HFFc6 (cell line): ENCODE data around the gene SEL1L. TPM values are rescaled to one million over a fixed set of nuclear protein-coding genes. Genes with fewer than 3 reads are reported as not detected.

Source experiments
- DNase-seq: peaks from one replicate; pipeline ENCODE4 v3.0.0-alpha.2; 2018
- H3K27ac Mint-ChIP-seq: 2 replicates; pipeline ENCODE4 v1.8.0; 2020; ENCODE audit warnings: mild to moderate bottlenecking, mixed read lengths
- H3K27me3 Mint-ChIP-seq: 2 replicates; pipeline ENCODE4 v1.8.0; 2021; ENCODE audit warnings: mild to moderate bottlenecking, moderate library complexity, mixed read lengths; ENCODE audit not compliant: insufficient read depth
- H3K36me3 Mint-ChIP-seq: 2 replicates; pipeline ENCODE4 v1.8.0; 2021; ENCODE audit warnings: low read depth, mixed read lengths
- H3K4me1 Mint-ChIP-seq: 2 replicates; pipeline ENCODE4 v1.8.0; 2020; ENCODE audit warnings: low read depth, mixed read lengths
- H3K4me3 Mint-ChIP-seq: 2 replicates; pipeline ENCODE4 v1.8.0; 2020; ENCODE audit warnings: mild to moderate bottlenecking, moderate library complexity, mixed read lengths
- H3K9me3 Mint-ChIP-seq: 2 replicates; pipeline ENCODE4 v1.8.0; 2020; ENCODE audit warnings: mild to moderate bottlenecking, mixed read lengths
- total RNA-seq, 6 experiments: library from RNA; stranded (reverse); fragmentation: NEBNext Ultra II Directional; extraction: Animal tissue kit (Norgen Biotek cat#: 25700); gene quantifications; 2 replicates in 1 of 6; 3 replicates in 5 of 6; pipeline ENCODE4 v1.2.3, GENCODE V29; 2021
- TF ChIP-seq, protein P1 (sequence below): fragments of 200-600 bp; sonication (generic); IDR thresholded peaks from 2 replicates; pipeline ENCODE4 v1.5.0; 2021; ENCODE audit warnings: antibody characterized with exemption, mild to moderate bottlenecking

Gene SEL1L
- total RNA-seq, 6 experiments from 2014 or later, result 84.1 to 101 (median 98.4) TPM

DNA sequence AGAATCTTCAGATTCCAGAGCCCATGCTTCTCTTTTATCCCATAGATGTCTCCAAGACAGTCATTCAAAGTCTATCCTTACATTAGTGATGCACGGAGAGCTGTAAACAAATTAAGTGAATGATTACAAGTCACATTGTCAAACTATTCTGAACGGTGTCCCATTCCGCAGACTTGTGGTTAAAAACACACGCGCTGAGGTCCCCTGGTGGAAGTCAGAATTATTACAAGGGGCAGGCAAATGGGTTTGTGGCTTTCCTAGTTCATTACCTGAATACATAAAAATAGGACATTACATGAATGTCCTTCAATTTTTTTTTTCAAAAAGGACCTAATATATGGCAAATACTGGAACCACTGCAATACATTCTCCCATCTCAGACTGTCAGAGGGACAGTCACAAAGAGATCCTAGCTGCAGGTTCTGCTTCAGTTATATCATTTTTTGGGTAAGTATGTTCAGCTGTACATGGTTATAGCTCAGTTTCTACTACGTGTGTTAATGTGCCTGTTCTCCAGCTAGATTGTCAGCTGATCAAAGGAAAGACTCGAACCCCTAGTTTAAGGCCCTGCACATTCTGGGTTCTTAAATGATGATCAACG lies 80.4 kb downstream of the SEL1L start:
- Mint-ChIP-seq H3K9me3 (no peaks in the 10 kb centered on the region), H3K4me1 (no peaks in the 10 kb centered on the region), H3K36me3 (no peaks in the 10 kb centered on the region), H3K27ac (no peak overlapping the region), H3K4me3 (peak overlapping the region; percentile 21; the same call in 1 of the 2 replicates), H3K27me3 (peaks cover 18% of the 10 kb centered on the region; the same call in 1 of the 2 replicates)
- TF ChIP-seq, protein P1, sequence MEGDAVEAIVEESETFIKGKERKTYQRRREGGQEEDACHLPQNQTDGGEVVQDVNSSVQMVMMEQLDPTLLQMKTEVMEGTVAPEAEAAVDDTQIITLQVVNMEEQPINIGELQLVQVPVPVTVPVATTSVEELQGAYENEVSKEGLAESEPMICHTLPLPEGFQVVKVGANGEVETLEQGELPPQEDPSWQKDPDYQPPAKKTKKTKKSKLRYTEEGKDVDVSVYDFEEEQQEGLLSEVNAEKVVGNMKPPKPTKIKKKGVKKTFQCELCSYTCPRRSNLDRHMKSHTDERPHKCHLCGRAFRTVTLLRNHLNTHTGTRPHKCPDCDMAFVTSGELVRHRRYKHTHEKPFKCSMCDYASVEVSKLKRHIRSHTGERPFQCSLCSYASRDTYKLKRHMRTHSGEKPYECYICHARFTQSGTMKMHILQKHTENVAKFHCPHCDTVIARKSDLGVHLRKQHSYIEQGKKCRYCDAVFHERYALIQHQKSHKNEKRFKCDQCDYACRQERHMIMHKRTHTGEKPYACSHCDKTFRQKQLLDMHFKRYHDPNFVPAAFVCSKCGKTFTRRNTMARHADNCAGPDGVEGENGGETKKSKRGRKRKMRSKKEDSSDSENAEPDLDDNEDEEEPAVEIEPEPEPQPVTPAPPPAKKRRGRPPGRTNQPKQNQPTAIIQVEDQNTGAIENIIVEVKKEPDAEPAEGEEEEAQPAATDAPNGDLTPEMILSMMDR, result peak; percentile 90
- no peak for DNase-seq

DNA sequence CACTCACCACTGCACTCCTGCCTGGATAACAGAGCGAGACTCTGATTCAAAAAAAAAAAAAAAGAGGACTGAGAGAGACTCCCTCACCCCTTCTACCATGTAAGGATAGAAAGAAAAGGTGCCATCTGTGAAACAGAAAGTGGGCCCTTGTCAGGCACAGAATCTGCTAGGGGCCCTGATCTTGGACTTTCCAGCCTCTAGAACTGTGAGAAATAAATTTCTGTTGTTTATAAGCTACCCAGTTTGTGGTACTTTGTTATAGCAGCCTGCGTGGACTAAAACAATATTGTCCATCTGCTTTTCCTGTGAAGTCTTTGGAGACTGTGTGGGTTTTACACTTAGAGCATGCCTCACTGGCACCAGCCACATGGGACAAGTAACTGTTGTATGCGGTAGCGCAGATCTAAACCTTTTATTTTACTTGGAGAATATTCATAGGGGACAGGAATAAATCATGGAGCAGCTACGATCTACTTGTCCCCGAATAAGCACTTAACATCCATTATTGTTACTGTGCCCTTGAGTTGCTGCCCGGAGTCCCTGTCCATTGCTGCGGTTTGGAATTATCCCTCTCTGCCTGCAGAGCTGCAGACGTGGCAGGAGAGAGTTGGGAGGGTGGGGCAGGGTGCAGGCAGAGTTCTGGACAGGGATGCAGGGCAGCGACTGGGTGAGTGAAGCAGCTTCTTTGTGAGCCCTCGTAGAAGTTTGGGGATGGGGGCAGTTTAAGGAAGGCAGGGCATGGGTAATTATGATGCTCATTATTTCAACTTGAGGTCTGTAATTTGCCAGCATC lies 81.1 kb downstream of the SEL1L start:
- H3K27me3 Mint-ChIP-seq, result peaks cover 18% of the 10 kb centered on the region; the same call in 1 of the 2 replicates
- H3K36me3 Mint-ChIP-seq, result no peaks in the 10 kb centered on the region
- no peak overlapping the region for H3K27ac Mint-ChIP-seq
- peak overlapping the region; percentile 21; the same call in 1 of the 2 replicates for H3K4me3 Mint-ChIP-seq
- TF ChIP-seq, protein P1, result no peak
- H3K4me1 Mint-ChIP-seq, result no peaks in the 10 kb centered on the region
- no peaks in the 10 kb centered on the region for H3K9me3 Mint-ChIP-seq
- DNase-seq, result no peak

DNA sequence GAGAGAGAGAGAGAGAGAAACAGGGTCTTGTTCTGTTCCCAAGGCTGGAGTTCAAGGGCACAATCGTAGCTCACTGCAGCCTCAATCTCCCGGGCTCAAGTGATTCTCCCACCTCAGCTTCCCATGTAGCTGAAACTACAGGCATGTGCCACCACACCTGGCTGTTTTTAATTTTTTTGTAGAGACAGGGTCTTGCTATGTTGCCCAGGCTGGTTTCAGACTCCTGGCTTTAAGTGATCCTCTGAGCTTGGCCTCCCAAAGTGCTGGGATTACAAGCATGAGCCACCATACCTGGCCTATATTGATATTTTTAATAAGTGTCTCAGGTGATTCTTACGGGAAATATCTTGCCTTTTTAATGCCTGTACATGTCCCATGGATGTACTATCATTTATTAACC lies 82.7 kb downstream of the SEL1L start:
- H3K27me3 Mint-ChIP-seq, result peaks cover 20% of the 10 kb centered on the region
- TF ChIP-seq, protein P1, result no peak
- H3K9me3 Mint-ChIP-seq, result no peaks in the 10 kb centered on the region
- H3K36me3 Mint-ChIP-seq, result no peaks in the 10 kb centered on the region
- no peak overlapping the region for H3K27ac Mint-ChIP-seq
- no peak overlapping the region for H3K4me3 Mint-ChIP-seq
- no peaks in the 10 kb centered on the region for H3K4me1 Mint-ChIP-seq
- no peak for DNase-seq

DNA sequence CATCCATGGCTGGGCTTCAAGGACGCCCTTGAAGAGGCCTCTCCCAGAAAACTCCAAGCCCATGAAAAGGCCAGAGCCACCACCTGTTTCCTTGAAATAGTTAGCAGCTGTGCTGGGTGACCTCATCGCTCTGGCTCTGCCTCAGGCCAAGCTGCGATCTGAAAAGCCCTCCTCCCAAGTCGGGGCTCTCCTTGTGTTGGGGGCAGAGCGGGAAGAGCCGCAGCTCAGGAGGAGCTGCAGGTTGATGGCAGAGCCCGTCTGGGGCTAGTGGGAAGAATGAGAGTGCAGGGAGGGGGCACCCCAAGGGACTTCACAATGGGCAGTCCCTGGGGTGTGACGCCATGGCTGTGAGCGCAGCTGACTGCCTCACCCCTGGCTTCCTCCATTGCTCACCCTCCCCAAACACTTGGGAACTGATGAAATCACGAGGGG lies 83.5 kb downstream of the SEL1L start:
- Mint-ChIP-seq H3K4me1 (no peaks in the 10 kb centered on the region), H3K4me3 (no peak overlapping the region), H3K27me3 (peaks cover 20% of the 10 kb centered on the region)

DNA sequence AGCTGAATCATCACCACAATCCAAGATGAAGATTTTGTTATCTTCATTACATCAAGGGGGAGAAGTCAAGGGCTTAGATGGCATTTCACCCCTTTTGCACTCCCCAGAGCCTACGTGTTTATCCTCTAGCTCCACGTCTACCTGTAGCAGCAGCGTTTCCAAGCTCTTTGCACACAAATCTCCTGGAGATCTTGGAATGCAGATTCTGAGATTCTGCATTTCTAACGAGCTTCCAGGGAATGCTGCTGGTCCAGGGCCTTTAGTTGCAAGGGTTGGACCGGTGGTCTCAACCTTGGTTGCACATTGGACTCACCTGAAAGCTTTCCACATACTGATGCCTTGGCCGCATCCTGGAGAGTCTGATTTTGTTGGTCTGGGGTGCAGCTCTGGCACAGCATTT lies 84.1 kb downstream of the SEL1L start:
- no peak for DNase-seq
- peaks cover 20% of the 10 kb centered on the region for H3K27me3 Mint-ChIP-seq
- no peak overlapping the region for H3K27ac Mint-ChIP-seq
- TF ChIP-seq, protein P1, result no peak
- H3K9me3 Mint-ChIP-seq, result no peaks in the 10 kb centered on the region
- no peak overlapping the region for H3K4me3 Mint-ChIP-seq
- H3K36me3 Mint-ChIP-seq, result no peaks in the 10 kb centered on the region
- H3K4me1 Mint-ChIP-seq, result no peaks in the 10 kb centered on the region

More for the DNA sequence above, 83.5 kb downstream of the SEL1L start:
- Mint-ChIP-seq H3K27ac (no peak overlapping the region), H3K36me3 (no peaks in the 10 kb centered on the region), H3K9me3 (no peaks in the 10 kb centered on the region)
- DNase-seq, result no peak
- TF ChIP-seq, protein P1, result no peak
